Measurements from ENCODE around the gene NCKAP5.

The NCKAP5 gene

GRCh38 chr2:133407341-133407740, 160.9 kb downstream of the NCKAP5 start:
- Histone ChIP-seq H3K36me3 (no peaks in the 10 kb centered on the region), H3K9me3 (no peaks in the 10 kb centered on the region), H3K4me1 (no peaks in the 10 kb centered on the region), H3K27me3 (no peaks in the 10 kb centered on the region), H3K4me3 (ENCODE audit: low read depth, low read length) (no peak overlapping the region)
- no peak for DNase-seq
- TF ChIP-seq CTCF (IDR thresholded peaks at IDR 0.05; ENCODE audit: low read depth, low read length) = no peak

GRCh38 chr2:133405252-133405651, 163.0 kb downstream of the NCKAP5 start:
- H3K9me3 ChIP-seq = no peaks in the 10 kb centered on the region
- TF ChIP-seq CTCF (IDR thresholded peaks at IDR 0.05; ENCODE audit: low read depth, low read length) = no peak

GRCh38 chr2:133400411-133400810, 167.9 kb downstream of the NCKAP5 start:
- Histone ChIP-seq H3K4me3 (ENCODE audit: low read depth, low read length) (no peak overlapping the region), H3K9me3 (no peaks in the 10 kb centered on the region), H3K4me1 (no peaks in the 10 kb centered on the region), H3K36me3 (no peaks in the 10 kb centered on the region), H3K27me3 (no peaks in the 10 kb centered on the region)
- TF ChIP-seq CTCF (IDR thresholded peaks at IDR 0.05; ENCODE audit: low read depth, low read length) = no peak
- no peak for DNase-seq

More at GRCh38 chr2:133405252-133405651, 163.0 kb downstream of the NCKAP5 start:
- no peaks in the 10 kb centered on the region for H3K4me1 ChIP-seq
- no peaks in the 10 kb centered on the region for H3K36me3 ChIP-seq
- no peak for DNase-seq
- H3K4me3 ChIP-seq (ENCODE audit: low read depth, low read length) = no peak overlapping the region
- no peaks in the 10 kb centered on the region for H3K27me3 ChIP-seq

- DNase-seq = no peak
- Histone ChIP-seq H3K36me3 (no peaks in the 10 kb centered on the region), H3K27me3 (no peaks in the 10 kb centered on the region), H3K4me1 (no peaks in the 10 kb centered on the region), H3K9me3 (no peaks in the 10 kb centered on the region), H3K4me3 (ENCODE audit: low read depth, low read length) (no peak overlapping the region)
- TF ChIP-seq CTCF (IDR thresholded peaks at IDR 0.05; ENCODE audit: low read depth, low read length) = no peak
Measured at GRCh38 chr2:133393895-133394294, 174.4 kb downstream of the NCKAP5 start.

GRCh38 chr2:133390156-133390555, 178.1 kb downstream of the NCKAP5 start:
- Histone ChIP-seq H3K27me3 (no peaks in the 10 kb centered on the region), H3K4me1 (no peaks in the 10 kb centered on the region), H3K9me3 (no peaks in the 10 kb centered on the region), H3K4me3 (ENCODE audit: low read depth, low read length) (no peak overlapping the region), H3K36me3 (no peaks in the 10 kb centered on the region)
- no peak for DNase-seq
- no peak for TF ChIP-seq CTCF (IDR thresholded peaks at IDR 0.05; ENCODE audit: low read depth, low read length)

- no peak for DNase-seq
- H3K4me1 ChIP-seq = no peaks in the 10 kb centered on the region
- TF ChIP-seq CTCF (IDR thresholded peaks at IDR 0.05; ENCODE audit: low read depth, low read length) = no peak
- no peaks in the 10 kb centered on the region for H3K27me3 ChIP-seq
- no peaks in the 10 kb centered on the region for H3K36me3 ChIP-seq
- H3K9me3 ChIP-seq = no peaks in the 10 kb centered on the region
- H3K4me3 ChIP-seq (ENCODE audit: low read depth, low read length) = no peak overlapping the region
Measured at GRCh38 chr2:133389569-133389968, 178.7 kb downstream of the NCKAP5 start.

Measured in BE2C (cell line).